Measurements from ENCODE around the gene BORCS8.
"Not testable (repeated sequence)": the region's sequence is repeated elsewhere in the genome, so short reads cannot be mapped to it uniquely, and the experiment has no call there.

Gene BORCS8

DNA sequence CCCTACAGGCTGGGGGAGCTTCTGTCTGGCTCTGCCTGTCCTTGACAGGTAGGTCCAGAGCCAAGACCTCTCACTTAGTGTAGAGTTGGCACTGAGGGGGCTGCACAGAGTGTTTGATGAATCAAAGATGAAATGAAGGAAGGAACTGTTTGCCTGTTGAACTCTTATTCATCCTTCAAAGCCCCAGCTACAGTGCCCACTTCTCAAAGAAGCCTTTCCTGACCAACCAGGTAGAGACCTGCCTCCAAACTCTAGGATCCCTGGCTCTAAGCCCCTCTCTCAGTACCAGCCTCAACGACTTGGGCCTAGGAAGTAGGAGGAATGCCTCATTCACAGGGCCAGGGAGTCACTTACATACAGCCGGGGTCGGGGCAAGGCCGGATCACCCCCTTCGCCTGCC is 44.6 kb downstream of the BORCS8 start:
- no peak for DNase-seq

DNA sequence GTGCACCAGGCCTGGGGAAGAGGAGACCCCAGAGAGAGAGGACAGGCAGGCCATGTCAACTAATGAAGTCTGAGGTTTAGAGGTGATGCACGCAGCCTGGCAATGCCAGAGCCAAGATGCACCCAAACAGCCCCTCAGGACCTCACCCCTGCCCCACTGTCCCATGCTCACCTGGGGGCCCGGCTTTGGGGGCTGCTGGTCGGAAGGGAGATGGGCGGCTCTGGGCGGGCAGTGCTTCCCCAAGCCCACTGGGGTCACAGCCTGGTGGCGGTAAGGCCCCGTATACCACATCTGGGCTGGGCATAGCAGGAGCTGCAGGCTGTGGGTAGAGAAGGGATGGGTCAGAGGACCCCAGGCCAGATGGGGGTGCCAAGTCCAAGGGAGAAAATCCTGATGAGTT is 45.1 kb downstream of the BORCS8 start:
- DNase-seq: no peak

DNA sequence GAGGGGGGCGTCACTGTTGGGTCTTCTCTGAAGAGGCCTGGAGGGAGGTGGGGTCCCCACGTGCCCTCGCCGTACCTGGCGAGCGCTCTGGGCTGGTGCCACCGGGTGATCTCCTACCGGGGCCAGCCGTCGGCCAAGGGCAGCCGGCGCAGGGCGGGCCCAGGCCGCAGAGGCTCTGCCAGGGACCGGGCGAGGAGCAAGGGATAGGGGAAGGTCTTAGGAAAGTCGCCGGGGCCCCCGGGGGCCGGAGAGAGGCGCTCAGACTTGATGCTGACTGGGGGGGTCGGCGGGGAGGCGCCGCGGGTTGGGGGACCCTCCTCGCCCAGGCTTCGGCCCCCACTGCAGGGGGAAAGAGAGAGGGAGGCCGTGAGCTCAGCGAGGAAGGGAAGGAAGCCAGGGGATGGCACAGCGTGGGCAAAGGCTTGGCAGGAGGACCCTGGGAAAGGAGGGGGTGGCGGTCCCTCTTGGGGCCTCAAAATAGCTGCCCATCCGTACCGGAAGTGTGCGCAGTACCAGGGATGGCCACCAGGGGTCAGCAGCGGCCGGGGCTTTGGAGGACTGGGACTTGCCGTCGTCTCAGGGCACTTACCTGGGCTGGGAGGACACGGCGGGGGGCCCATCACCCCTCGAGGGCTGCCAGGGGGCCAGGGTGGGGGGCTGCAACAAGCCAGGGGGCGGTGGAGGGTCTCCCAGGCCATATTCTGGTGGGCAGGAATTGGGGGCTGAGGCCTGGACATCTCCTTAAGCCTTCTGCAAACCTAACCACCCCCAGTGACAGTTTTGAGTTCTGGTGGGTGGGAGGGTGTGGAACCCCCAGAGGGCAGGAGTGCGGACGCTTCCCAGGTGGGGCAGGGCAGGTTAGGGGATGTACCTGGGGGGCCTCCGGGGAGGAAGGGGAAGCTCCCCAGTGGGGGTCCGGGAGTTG is 46.0 kb downstream of the BORCS8 start:
- peak; percentile 82 to 87 for DNase-seq

DNA sequence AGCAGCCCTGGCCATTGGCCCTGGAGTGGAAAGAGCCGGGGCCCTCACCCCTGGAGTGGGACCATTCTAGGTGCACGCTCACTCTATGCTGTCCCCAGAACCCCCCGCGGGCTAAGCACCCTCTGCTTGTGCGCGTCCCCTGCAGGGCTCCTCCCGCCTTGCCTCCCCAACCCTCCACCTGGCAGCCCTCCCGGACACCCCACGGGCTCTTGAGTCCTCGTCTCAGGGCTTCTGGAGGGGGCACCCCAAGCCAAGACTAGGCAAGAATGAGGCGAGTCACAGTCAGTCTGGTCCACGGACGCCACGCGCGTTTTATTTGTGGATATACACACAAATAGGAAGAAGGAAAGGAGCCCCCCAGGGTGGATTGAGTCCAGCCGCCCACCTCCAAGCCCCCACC is 46.7 kb downstream of the BORCS8 start:
- DNase-seq: no peak

DNA sequence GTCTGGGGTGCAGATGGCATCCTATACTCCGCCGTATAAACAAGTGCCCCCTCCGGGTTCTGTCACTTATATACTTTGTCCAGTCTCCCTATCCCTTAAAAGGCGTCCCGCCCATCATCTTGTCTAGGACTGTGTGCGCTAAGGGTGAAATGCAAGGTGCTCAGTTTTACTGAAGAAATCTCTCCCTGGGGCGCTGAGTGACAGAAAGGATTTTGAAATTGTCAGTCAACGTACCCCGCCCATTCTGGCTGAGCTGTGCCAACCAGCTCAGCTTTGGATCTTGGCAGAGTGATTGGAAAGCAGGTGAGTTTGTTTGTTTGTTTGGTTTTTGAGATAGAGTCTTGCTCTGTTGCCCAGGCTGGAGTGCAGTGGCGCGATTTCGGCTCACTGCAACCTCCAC is 49.6 kb downstream of the BORCS8 start:
- DNase-seq: no peak

DNA sequence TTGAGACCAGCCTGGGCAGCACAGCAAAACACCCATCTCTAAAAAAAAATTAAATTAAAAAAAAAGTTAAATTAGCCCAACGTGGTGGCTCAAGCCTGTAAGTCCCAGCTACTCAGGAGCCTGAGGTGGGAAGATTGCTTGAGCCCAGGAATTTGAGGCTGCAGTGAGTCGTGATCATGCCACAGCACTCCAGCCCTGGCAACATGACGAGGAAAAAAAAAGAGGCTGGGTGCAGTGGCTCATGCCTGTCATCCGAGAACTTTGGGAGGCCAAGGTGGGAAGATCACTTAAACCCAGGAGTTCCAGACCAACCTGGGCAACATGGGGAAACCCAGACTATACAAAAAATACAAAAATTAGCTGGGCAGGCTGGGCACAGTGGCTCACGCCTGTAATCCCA is 51.5 kb downstream of the BORCS8 start:
- DNase-seq: no peak

DNA sequence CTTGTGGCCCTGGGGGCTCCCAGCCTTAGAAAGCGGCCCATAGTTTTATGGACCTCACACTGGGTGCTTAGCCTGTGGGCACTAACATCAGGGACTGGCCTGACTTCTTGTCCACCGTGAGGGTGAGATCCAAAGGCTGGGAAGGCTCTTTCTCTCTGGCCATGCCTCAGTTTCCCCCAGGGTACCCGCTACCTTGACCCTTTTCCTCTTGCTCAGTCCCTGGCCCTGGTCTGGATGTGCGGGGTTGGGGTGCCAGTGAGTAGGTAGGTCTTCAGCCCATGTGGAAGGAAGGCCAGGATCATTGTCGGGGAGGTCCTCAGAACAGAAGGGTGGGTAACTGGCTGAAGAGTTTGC is 52.1 kb downstream of the BORCS8 start:
- no peak for DNase-seq

DNA sequence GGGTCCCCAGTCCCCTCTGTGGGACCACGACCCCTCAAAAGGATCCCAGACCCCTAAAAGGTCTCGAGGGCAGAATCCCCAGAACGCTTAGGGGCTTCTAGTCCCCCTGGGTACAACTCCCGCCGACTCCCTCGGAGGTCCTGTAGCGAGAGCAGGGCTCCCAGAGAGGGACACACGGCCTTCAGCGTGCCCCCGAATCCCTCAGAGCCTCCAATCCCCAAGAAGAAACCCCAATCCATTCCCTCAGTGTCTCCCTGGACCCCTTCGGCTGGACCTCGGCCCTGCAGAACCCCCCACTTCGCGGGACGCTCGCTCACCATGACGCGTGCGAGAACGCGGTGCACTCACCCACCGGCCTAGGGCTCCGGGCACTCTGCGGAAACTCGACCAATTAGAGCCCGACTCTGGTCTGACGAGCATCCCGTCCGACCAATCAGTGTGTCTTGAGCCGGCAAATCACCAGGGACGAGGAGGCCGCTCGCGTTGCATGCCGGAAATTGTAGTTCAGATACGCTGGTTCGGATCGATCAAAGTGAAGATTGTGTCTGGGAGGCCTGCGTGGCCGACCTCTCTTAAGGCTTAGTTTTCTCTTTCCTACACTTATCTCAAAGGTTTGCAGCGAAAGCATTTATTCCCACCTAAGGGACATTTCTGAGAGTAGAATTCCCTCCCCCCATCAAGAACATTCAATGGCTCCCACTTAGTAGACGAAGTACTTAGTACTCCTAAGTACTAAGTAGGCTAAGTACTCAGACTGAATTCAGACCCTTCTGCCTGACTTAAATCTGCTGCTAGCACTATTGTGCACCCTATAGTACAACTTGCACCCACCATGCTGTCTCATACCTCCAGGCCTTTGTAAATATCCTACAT is 53.6 kb downstream of the BORCS8 start, which contains the start of gene TMEM161A:
Gene TMEM161A, minus strand, starts transcription at position 370 of the 873 bp plus-strand sequence. Its CDS starts 50 bp downstream, at position 320.
- DNase-seq: peak; percentile 94

DNA sequence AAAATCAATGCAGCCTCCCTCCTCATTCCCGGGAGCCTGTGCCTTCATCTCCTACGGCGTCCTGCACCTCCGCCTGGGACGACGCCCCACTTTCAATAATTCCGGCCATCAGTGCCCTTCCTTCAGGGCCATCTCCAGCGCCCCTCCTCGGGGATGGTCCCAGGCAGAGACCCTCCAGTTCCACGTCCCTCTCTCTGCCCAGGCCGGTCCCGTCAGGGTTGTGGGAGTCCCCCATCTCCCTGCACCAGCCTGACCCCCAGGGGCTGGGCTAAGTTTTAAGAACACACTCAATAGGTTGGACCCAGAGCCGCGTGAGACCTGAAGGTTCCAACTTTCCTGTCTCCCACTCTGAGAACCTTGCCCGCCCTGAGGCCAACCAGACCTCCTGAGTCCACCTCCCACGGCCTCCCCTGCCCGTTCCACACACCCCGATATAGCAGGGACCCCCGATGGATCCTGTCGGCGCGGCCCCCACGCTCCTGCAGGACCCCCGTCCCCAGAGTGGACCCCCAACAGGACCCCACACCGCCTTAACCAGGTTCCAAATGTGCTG is 54.3 kb downstream of the BORCS8 start:
- no peak for DNase-seq

DNA sequence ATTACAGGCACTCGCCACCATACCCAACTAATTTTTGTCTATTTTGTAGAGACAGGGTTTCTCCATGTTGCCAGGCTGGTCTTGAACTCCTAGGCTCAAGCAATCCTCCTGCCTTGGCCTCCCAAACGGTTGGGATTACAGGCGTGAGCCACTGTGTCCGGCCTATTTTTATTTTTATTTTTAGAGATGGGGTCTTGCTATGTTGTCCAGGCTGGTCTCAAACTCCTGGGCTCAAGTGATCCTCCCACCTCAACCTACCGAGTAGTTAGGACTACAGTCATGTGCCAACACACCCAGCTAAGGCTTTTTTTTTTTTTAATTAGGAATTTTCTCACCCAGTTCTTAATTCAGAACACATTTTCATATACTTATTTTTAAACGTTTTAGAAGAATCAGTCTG is 56.2 kb downstream of the BORCS8 start:
- not testable (repeated sequence) for DNase-seq

DNA sequence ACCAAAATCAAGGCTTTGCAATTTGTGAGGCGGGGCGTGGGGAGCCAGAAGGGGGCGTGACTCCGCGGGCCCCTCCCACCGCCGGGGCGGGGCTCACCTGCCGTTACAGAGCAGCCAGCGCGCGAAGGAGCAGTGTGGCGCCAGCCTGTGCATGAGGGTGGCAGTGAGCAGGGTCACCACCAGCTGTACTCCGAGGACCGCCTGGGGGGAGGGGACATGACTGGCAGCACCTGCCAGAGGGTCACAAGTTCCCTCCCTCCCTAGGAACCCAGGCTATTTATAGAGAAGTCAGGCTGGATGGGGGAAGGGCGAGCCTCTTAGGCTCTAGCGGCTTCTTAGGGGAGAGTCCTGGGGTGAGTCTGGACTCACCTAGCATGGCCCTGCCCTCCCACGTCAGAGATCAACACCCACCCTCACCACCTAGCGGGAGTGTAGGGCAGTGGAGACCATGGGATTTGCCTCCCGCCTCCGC is 57.2 kb downstream of the BORCS8 start:
- DNase-seq: peak; percentile 27 to 31

DNA sequence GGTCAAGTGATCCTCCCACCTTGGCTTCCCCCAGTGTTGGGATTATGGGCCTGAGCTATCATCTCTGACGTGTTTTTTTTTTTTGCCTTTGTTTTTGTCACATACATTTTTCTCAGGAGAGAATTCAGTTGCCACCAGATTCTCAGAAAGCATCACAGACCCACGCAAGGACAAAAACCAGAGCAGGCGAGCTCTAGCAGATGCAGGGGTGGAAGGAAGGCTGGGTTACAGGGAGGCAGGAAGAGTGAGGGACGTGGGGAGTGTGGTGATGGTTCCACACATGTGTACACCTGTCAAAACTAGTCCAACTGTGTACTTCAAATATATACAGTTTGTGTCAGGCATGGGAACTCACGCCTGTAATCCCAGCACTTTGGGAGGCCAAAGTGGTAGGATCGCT is 58.0 kb downstream of the BORCS8 start:
- DNase-seq: no peak

DNA sequence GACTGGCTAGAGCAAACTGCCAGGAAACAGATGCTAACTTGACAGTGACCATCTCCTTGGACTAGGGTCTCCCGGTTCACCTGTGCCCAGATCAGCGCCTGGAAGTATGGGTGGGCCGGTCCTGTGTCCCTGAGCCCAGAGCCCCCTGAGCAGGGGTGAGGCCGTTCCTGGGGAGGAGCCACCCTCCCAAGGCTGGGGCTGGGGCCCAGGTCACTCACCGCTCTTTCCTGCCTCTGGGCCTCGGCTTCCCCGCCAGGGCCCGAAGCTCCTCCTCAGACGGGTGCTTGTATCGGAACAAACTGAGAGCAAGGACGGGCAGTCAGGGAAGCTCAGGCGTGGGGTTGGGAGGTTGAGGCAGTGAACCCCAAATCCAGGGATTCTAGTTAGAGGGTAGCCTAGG is 59.0 kb downstream of the BORCS8 start:
- DNase-seq: no peak

DNA sequence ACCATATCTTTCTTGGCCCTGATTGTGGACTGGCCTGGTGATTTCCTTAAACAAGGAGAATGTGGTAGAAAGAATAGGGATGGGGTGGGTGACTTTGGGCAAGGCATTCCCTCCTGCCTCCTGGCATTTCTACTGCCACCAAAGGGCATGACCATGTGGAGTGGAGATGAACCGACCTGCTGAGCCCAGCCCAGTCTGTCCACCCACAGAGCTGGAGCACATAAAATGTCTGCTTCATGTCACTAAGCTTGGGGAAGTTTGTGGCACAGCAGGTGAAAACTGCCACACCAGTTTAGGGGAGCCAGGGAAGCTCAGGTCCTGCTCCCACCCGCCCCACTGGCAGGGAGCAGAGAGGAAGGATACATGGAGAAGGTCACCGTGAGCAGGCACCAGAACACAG is 60.0 kb downstream of the BORCS8 start:
- DNase-seq: no peak
